Right cardiac atrium (tissue), 5 donors: ENCODE results near the gene GSTA1. TPM values are rescaled to one million over a fixed set of nuclear protein-coding genes. Genes with fewer than 3 reads are reported as not detected.
A peak's percentile ranks its signal among the peaks of the same experiment; 100 is the strongest.
"Not testable (repeated sequence)": the region's sequence is repeated elsewhere in the genome, so short reads cannot be mapped to it uniquely, and the experiment has no call there.

ENCODE experiments used
- ATAC-seq, 2 donors: fragments of 200-7000 bp; cut with Tn5 transposase; one replicate each; pipeline versions ENCODE4 v1.8.0 to v1.9.1; 2020; ENCODE audit warnings: moderate library complexity in 2 of 2, mild to moderate bottlenecking in 1 of 2
- DNase-seq, 3 donors: peaks; one replicate each; pipeline ENCODE4 v3.0.0-alpha.2; 2020
- H3K27ac ChIP-seq: one replicate; pipeline ENCODE4 v1.5.1; 2013; ENCODE audit warnings: mild to moderate bottlenecking, low read length, control low read depth, moderate library complexity
- H3K27me3 ChIP-seq: one replicate; pipeline ENCODE4 v1.6.1; 2013; ENCODE audit not compliant: control insufficient read depth, insufficient read depth
- H3K4me1 ChIP-seq: one replicate; pipeline ENCODE4 v1.6.1; 2013; ENCODE audit warnings: low read length; ENCODE audit not compliant: control insufficient read depth, insufficient read depth
- H3K4me3 ChIP-seq: one replicate; pipeline ENCODE4 v1.5.1; 2013; ENCODE audit warnings: low read length, control low read depth
- H3K9me3 ChIP-seq: one replicate; pipeline ENCODE4 v1.6.1; 2013; ENCODE audit warnings: low read length; ENCODE audit not compliant: control insufficient read depth
- WGBS: extraction: QIAGEN DNeasy Blood & Tissue Kit; methylation state at CpG from one replicate; pipeline ENCODE4 v1.1.7; 2013; 5-methylcytosine and 5-hydroxymethylcytosine counted together
- intact Hi-C, 4 donors: fragments of 100-400 bp; cut with DNase I; formaldehyde crosslinking; loops; one replicate each; pipeline versions ENCODE4 v1.11.0 to v1.14.0; 2022 to 2023
- polyA plus RNA-seq: library from polyadenylated mRNA; stranded (reverse); fragments of 200-250 nt; gene quantifications from one replicate; pipeline ENCODE4 v1.2.3, GENCODE V29; 2013
- total RNA-seq, 4 donors: library from RNA; stranded (reverse); fragmentation: NEBNext Ultra II Directional; extraction: Animal tissue kit (Norgen Biotek cat#: 25700); gene quantifications; one replicate each; pipeline ENCODE4 v1.2.1, GENCODE V29; 2021
- donor health status: healthy with polysubstance abuse.
- donor health status: DM: no; HTN: yes; CAD: no.
- donor health status: DM: no; HTN: no; CAD: no.
- donor health status: DM: no; HTN: yes; CAD: no; lungs with severe emphysema.
- donor health status: DM: yes; HTN: yes; CAD: no.

GSTA1 gene
- total and polyA plus RNA-seq, 5 donors: 0.09 TPM; not detected in 4

DNA sequence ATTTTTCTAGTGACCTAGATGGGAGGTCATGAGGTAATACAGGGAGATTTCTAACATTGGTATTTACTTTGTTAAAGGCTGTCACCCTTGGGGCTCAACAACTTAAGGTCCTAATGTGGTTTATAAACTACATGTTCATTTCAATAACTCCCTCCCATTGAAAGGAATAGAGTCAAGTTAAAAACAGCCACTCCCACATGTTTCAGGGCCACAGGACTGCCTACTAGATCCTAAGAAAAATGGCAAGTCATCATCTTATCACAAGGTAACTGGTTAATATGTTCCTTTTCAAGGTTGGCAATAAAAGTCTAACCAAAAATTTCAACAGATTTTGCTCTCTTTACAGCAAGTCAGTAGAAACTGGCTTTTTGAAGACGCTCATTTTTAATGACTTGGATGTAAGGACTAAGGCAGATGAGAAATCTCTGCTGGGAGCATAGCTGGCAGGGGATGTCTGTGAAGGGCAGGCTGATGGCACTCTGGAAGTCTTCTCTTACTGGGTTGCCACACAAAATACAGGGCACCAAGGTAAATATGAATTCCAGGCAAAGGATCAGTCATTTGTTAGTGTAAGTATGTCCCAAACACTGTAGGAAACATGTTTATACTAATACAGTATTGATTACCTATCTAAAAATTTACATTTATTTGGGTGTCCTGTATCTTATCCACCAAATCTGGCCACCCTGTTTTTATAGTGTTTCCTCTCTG, 23.6 kb upstream of the GSTA1 start:
- intact Hi-C loops, H3K4me1 ChIP-seq, H3K27ac ChIP-seq, DNase-seq, H3K27me3 ChIP-seq, ATAC-seq, H3K9me3 ChIP-seq, H3K4me3 ChIP-seq: not testable (repeated sequence)
- 93% methylated on average over 1 of the region's 1 CpG for WGBS

DNA sequence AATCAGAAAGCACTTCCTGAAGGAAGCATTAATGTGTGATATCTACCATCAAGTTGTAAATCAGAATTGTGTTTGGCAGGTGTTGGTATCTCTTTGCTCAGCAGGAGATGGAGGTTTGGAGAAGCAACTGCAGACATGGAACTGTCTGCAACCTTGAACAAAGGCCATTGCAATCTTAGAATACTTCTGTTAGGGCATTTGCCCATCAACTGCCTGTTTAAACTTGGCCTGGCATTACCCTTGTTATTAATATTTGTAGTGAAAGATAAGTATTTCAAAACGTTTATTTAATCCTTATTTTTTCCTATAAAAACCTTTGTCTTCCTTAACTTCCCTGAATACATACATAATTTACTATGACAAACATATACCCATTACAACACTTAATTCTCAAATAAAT, 22.9 kb upstream of the GSTA1 start:
- 25% methylated on average over 1 of the region's 1 CpG for WGBS

DNA sequence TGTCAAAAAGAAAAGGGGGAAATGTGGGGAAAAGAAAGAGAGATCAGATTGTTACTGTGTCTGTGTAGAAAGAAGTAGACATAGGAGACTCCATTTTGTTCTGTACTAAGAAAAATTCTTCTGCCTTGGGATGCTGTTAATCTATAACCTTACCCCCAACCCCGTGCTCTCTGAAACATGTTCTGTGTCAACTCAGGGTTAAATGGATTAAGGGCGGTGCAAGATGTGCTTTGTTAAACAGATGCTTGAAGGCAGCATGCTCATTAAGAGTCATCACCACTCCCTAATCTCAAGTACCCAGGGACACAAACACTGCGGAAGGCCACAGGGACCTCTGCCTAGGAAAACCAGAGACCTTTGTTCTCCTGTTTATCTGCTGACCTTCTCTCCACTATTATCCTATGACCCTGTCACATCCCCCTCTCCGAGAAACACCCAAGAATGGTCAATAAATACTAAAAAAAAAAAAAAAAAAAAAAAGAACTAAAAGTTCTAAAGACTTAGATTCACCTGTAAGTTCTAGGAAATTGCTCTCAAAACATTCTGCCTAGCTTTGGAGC, 22.4 kb upstream of the GSTA1 start:
- H3K4me3 ChIP-seq, H3K9me3 ChIP-seq, intact Hi-C loops, DNase-seq, H3K4me1 ChIP-seq, ATAC-seq, H3K27me3 ChIP-seq, H3K27ac ChIP-seq: not testable (repeated sequence)
- 69% methylated on average over 4 of the region's 4 CpGs for WGBS

More for the DNA sequence above, 22.9 kb upstream of the GSTA1 start:
- no peaks in the 10 kb centered on the region for H3K4me1 ChIP-seq
- no peak overlapping the region for H3K4me3 ChIP-seq
- H3K27ac ChIP-seq: no peak overlapping the region
- intact Hi-C loops: no loop called here
- no peak for DNase-seq
- no peaks in the 10 kb centered on the region for H3K9me3 ChIP-seq
- H3K27me3 ChIP-seq: no peaks in the 10 kb centered on the region
- no peak for ATAC-seq

DNA sequence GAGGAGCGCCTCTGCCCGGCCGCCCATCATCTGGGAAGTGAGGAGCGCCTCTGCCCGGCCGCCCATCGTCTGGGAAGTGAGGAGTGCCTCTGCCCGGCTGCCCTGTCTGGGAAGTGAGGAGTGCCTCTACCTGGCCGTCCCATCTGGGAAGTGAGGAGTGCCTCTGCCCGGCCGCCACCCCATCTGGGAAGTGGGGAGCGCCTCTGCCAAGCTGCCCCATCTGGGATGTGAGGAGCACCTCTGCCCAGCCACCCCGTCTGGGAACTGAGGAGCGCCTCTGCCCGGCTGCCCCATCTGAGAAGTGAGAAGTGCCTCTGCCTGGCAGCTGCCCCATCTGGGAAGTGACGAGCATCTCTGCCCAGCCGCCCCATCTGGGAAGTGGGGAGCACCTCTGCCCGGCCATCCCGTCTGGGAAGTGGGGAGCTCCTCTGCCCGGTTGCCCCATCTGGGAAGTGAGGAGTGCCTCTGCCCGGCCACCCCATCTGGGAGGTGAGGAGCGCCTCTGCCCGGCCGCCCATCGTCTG, 21.7 kb upstream of the GSTA1 start:
- H3K4me1 ChIP-seq, H3K4me3 ChIP-seq, H3K9me3 ChIP-seq, H3K27me3 ChIP-seq, ATAC-seq, intact Hi-C loops, H3K27ac ChIP-seq: not testable (repeated sequence)
- DNase-seq: peak in 1 of 3 donors; percentile 47
- 92% methylated on average over 25 of the region's 25 CpGs for WGBS

DNA sequence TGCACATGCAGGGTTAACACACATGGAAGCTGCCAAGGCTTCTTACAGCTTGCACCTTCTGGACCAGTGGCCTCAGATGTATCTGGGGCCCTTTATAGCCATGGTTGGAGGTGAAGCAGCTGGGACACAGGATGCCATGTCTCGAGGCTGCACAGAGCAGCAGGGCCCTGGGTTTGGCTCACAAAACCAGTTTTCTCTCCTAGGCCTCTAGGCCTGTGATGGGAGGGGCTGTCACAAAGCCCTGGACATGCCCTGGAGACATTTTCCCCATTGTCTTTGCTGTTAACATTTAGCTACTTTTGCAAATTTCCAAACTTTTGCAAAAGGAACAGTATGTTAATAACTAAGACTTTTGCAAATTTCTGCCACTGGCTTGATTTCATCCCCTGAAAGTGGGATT, 18.2 kb upstream of the GSTA1 start:
- intact Hi-C loops: no loop called here
- Histone ChIP-seq H3K4me3 (no peak overlapping the region), H3K27me3 (no peaks in the 10 kb centered on the region), H3K27ac (no peak overlapping the region), H3K4me1 (no peaks in the 10 kb centered on the region), H3K9me3 (no peaks in the 10 kb centered on the region)
- no peak for DNase-seq
- no peak for ATAC-seq
- 71% methylated on average over 1 of the region's 1 CpG for WGBS

DNA sequence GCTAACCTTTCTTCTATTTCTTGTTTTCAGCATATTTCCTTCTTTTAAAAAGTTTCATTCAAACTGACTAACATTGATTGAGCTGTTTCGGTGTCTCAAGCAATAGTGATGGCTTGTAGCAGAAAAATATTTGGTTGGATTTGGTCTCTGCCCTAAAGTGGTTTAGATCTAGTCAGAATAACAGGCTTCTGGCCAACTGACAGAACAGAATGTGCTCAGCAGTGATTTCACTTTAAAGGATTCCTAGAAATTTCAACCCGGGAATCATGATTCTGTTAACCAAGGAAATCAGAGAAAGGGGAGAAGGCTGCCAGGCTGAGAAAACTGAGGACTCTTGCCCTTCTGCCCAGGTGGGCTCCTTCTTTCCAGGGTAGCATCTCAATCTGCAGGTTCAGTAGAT, 16.6 kb upstream of the GSTA1 start:
- no peak for ATAC-seq
- Histone ChIP-seq H3K27ac (no peak overlapping the region), H3K4me1 (no peaks in the 10 kb centered on the region), H3K9me3 (no peaks in the 10 kb centered on the region), H3K4me3 (no peak overlapping the region), H3K27me3 (no peaks in the 10 kb centered on the region)
- DNase-seq: no peak
- intact Hi-C loops: no loop called here
- WGBS: 54% methylated on average over 2 of the region's 2 CpGs

DNA sequence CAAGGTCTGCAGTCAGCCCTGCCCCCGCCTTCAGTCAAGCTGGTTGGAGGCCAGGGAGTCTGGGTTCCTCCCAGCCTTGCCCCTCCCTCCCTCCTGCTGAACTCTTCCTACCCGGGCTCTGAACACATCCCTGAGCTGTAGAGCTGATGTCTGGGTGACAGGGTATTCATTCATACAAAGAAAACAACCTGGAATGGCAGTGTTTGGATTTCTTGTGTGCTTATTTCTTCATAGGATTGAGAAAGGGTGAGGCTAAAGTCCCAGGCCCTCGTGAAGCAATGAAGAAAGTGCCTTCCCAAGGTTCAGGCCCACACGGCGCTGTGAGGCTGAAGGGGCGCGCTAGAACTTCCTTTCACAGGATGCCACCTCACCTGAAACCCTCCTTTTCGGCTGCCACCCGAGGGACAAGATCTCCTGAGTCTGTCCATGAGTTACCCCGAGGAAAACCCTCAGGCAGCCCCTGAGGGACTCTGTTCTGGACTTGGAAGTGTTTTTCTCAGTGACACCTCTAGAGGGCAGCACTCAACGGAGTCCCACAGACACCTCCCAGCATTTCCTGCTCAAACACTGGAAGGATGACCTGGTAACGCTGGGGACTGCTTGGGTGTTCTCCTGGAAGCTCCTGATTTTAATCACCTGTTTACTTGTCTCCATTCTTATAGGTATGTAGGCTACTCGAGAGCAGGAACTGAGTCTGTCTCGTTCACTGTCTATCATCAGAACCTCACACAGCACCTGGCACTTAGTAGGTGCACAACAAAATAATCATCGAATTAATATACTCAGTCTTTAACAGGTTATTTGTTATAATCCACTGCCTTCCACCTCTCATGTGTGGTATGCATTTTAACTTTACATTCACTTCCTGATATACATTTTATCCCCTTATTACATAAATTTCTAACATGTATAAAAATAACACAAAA, 11.8 kb upstream of the GSTA1 start:
- no peak overlapping the region for H3K4me3 ChIP-seq
- no peaks in the 10 kb centered on the region for H3K9me3 ChIP-seq
- 39% methylated on average over 15 of the region's 15 CpGs for WGBS
- H3K4me1 ChIP-seq: no peaks in the 10 kb centered on the region
- DNase-seq: peak in 1 of 3 donors; percentile 20
- intact Hi-C loops: no loop called here
- no peak overlapping the region for H3K27ac ChIP-seq
- no peaks in the 10 kb centered on the region for H3K27me3 ChIP-seq
- ATAC-seq: peak; percentile 71 to 87

DNA sequence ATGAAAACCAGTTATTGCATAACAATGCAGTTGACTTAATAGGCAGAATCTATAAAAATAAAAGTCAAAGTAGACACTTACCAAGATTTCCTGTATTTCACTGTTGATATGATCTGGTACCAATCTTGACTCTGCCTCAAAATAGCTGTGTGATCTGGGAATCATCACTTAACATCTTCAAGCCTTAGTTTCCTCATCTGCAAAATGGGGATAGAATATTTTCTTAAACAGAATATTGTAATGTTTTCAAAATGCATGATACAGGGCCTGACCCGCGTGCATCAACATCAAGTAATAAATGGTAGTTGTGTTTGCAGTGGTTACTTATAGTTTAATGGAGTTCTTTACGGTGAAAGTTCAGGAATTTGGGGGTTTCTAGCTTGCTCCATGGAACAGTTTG, 10.9 kb upstream of the GSTA1 start:
- H3K27me3 ChIP-seq, H3K9me3 ChIP-seq, H3K27ac ChIP-seq, H3K4me3 ChIP-seq, ATAC-seq, intact Hi-C loops, H3K4me1 ChIP-seq, DNase-seq: not testable (repeated sequence)
- 62% methylated on average over 3 of the region's 3 CpGs for WGBS

DNA sequence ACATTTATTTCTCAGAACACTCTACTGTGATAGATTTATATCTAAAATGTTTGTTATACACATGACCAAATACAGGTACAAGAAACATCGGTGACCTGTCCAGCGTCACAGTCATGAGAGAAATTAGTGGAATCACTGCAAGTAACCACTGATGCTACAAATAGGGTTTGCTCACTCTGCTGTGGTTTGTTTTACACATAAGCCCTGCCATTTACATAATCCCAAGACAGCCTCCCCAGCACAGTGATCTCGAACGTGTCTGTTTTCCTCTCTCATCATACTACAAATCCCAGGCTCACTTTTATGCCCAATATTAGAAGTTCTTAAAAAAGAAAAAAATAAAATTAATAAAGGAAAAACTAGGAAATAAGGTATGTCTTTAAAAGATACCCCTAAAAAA, 6.2 kb upstream of the GSTA1 start:
- H3K4me1 ChIP-seq, H3K27ac ChIP-seq, ATAC-seq, H3K4me3 ChIP-seq, H3K27me3 ChIP-seq, H3K9me3 ChIP-seq, intact Hi-C loops, DNase-seq: not testable (repeated sequence)
- WGBS: 79% methylated on average over 4 of the region's 4 CpGs

DNA sequence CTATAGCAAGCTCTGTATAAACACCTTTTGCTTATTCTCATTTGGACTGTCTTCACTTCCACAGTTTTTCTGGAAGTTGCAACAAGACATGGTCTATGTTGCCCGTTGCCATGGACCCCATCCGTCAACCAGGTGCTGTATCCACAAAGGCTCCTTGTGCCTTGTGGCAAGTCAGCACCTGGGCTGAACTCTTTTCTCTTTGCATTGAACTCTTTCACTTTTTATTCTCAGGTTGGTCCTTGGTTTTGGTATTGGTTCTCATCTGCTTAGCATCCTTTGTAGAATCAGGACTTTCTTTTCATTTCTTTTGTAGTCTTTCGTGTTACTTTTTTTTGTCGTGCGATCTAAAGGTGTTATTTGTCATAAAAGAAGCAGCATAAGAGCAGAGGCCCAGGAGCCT, 5.0 kb upstream of the GSTA1 start:
- Histone ChIP-seq H3K27ac (no peak overlapping the region), H3K27me3 (no peaks in the 10 kb centered on the region), H3K4me1 (no peaks in the 10 kb centered on the region), H3K9me3 (no peaks in the 10 kb centered on the region), H3K4me3 (no peak overlapping the region)
- WGBS: 94% methylated on average over 5 of the region's 5 CpGs
- ATAC-seq: no peak
- intact Hi-C loops: no loop called here
- no peak for DNase-seq

DNA sequence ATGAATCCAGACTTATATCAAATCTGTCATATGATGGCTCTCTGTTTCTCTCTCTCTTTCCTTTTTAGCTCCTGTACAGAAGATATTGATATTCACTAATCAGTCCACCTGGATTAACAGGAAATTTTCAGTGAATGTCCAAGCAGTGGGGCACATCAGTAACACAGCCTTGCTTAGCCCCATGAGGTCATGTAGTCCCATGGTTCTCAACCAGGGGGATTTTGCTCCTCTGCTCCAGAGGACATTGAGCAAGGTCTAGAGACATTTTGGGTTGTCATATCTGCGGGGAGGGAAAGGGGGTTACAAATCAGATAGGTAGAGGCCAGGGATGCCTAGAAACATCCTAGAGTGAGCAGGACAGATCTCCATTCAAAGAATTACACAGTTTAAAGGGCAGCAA, 810 bp downstream of the GSTA1 start:
- Histone ChIP-seq H3K9me3 (no peaks in the 10 kb centered on the region), H3K27ac (no peak overlapping the region), H3K27me3 (no peaks in the 10 kb centered on the region), H3K4me3 (no peak overlapping the region), H3K4me1 (no peaks in the 10 kb centered on the region)
- intact Hi-C loops: no loop called here
- ATAC-seq: no peak
- DNase-seq: no peak
- 85% methylated on average over 1 of the region's 1 CpG for WGBS
